Omental fat pad (tissue), 4 donors: Measurements from ENCODE around the gene TRIM24. TPM values are rescaled to one million over a fixed set of nuclear protein-coding genes. Genes with fewer than 3 reads are reported as not detected.

Source experiments
- ATAC-seq: fragments of 150-250 bp; one replicate; pipeline ENCODE4 v1.9.1; 2016; ENCODE audit warnings: mild to moderate bottlenecking, moderate library complexity; ENCODE audit not compliant: low FRiP score
- DNase-seq: peaks from one replicate; pipeline ENCODE4 v3.0.0-alpha.2; 2019; ENCODE audit warnings: low spot score
- total RNA-seq, 4 donors: library from RNA; depleted of rRNA; stranded (reverse); fragments of >200 nt; gene quantifications; one replicate each; pipeline ENCODE4 v1.1.0, GENCODE V29; 2016
- TF ChIP-seq, protein P1 (sequence below), 3 donors: fragments of 450-650 bp; IDR thresholded peaks; one replicate each; pipeline ENCODE4 v1.5.1; 2016 to 2017; ENCODE audit warnings: antibody characterized with exemption in 3 of 3, mild to moderate bottlenecking in 3 of 3, moderate library complexity in 2 of 3

The TRIM24 gene
- total RNA-seq, 4 donors from 2014 or later: 9.2 to 20.6 (median 11.4) TPM

DNA sequence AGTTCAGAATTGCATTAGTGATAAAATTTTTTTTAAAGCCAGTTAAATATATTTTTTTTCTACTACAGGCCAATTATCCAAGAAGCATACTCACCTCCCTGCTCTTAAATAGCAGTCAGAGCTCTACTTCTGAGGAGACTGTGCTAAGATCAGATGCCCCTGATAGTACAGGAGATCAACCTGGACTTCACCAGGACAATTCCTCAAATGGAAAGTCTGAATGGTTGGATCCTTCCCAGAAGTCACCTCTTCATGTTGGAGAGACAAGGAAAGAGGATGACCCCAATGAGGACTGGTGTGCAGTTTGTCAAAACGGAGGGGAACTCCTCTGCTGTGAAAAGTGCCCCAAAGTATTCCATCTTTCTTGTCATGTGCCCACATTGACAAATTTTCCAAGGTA, 119.1 kb downstream of the TRIM24 start:
- no peak for ATAC-seq
- TF ChIP-seq, protein P1, sequence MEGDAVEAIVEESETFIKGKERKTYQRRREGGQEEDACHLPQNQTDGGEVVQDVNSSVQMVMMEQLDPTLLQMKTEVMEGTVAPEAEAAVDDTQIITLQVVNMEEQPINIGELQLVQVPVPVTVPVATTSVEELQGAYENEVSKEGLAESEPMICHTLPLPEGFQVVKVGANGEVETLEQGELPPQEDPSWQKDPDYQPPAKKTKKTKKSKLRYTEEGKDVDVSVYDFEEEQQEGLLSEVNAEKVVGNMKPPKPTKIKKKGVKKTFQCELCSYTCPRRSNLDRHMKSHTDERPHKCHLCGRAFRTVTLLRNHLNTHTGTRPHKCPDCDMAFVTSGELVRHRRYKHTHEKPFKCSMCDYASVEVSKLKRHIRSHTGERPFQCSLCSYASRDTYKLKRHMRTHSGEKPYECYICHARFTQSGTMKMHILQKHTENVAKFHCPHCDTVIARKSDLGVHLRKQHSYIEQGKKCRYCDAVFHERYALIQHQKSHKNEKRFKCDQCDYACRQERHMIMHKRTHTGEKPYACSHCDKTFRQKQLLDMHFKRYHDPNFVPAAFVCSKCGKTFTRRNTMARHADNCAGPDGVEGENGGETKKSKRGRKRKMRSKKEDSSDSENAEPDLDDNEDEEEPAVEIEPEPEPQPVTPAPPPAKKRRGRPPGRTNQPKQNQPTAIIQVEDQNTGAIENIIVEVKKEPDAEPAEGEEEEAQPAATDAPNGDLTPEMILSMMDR (IDR thresholded peaks at IDR 0.05): no peak

GRCh38 chr7:138579671-138580070, 119.6 kb downstream of the TRIM24 start:
- TF ChIP-seq, protein P1 (IDR thresholded peaks at IDR 0.05): no peak
- DNase-seq: no peak
- ATAC-seq: no peak

More for the DNA sequence above, 119.1 kb downstream of the TRIM24 start:
- no peak for DNase-seq

- TF ChIP-seq, protein P1 (IDR thresholded peaks at IDR 0.05): no peak
- ATAC-seq: no peak
- DNase-seq: no peak
Measured at GRCh38 chr7:138581065-138581464, 121.0 kb downstream of the TRIM24 start.

DNA sequence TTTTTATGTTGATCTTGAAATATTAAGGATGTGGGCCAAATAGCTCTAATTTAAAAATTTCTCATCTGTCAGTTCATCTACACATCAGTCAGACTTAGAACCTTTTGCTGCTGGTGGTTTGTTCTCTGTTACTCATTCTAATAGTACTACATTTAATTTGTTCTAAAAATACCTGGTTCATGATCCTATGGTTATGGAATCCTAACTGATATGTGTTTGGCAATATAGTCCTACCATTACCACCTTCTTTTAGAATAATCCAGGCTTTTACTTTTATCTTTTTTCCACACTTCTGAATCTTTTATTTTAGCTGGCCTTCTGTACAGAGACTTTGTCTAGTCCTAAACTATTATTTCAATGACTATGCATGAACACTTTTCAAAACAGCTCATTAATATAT, 124.2 kb downstream of the TRIM24 start:
- TF ChIP-seq, protein P1 (IDR thresholded peaks at IDR 0.05): no peak
- no peak for ATAC-seq
- DNase-seq: no peak

DNA sequence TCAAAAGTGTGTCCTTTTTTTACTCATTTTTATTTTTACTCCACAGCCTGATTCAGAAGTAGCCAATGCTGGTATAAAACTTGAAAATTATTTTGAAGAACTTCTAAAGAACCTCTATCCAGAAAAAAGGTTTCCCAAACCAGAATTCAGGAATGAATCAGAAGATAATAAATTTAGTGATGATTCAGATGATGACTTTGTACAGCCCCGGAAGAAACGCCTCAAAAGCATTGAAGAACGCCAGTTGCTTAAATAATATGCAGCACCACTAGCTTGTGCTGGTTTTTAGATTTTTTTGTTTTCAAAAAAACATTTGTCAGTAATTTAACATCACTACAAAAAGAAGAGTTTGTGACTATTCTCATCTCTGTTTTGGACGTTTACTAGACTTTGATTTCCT, 124.6 kb downstream of the TRIM24 start:
- no peak for ATAC-seq
- TF ChIP-seq, protein P1 (IDR thresholded peaks at IDR 0.05): no peak

GRCh38 chr7:138585283-138585993, 125.4 kb downstream of the TRIM24 start:
- TF ChIP-seq, protein P1 (IDR thresholded peaks at IDR 0.05): no peak
- no peak for ATAC-seq

More for the DNA sequence above, 124.6 kb downstream of the TRIM24 start:
- DNase-seq: no peak

GRCh38 chr7:138587485-138587884, 127.4 kb downstream of the TRIM24 start:
- TF ChIP-seq, protein P1 (IDR thresholded peaks at IDR 0.05): no peak
- ATAC-seq (no peak), DNase-seq (no peak)

More at GRCh38 chr7:138585283-138585993, 125.4 kb downstream of the TRIM24 start:
- DNase-seq: no peak
